Lower leg skin (tissue), 3 donors: ENCODE data around the gene TMIGD2.

Source experiments
- CTCF ChIP-seq, 3 donors: fragments of 450-650 bp; IDR thresholded peaks; one replicate each; pipeline ENCODE4 v1.5.1; 2016; ENCODE audit warnings: antibody characterized with exemption in 3 of 3, mild to moderate bottlenecking in 3 of 3, moderate library complexity in 2 of 3
- POLR2A ChIP-seq, 2 donors: fragments of 450-650 bp; IDR thresholded peaks; one replicate each; pipeline ENCODE4 v1.6.1; 2016 to 2017; ENCODE audit warnings: antibody characterized with exemption in 2 of 2, mild to moderate bottlenecking in 1 of 2, moderate library complexity in 1 of 2

GRCh38 chr19:4284974-4285373 lies 17.2 kb downstream of the TMIGD2 start:
- TF ChIP-seq CTCF (IDR thresholded peaks at IDR 0.05) (no peak), POLR2A (IDR thresholded peaks at IDR 0.05) (no peak)
